Measurements from ENCODE around the gene ITSN2. TPM values are rescaled to one million over a fixed set of nuclear protein-coding genes. Genes with fewer than 3 reads are reported as not detected.

The ITSN2 gene
- total RNA-seq, 1 experiment from 2014 or later: 26.5 TPM

GRCh38 chr2:24313744-24314632, 46.3 kb downstream of the ITSN2 start:
- DNase-seq (ENCODE audit: low read depth, low spot score) (no peak), ATAC-seq (no peak)
- TF ChIP-seq POLR2A (IDR thresholded peaks at IDR 0.05; ENCODE audit: borderline replicate concordance, extremely low read depth, insufficient read depth, insufficient read length) (no peak), ZNF274 (IDR thresholded peaks at IDR 0.05; ENCODE audit: low read depth, low read length) (no peak), EZH2phosphoT487 (IDR thresholded peaks at IDR 0.05; ENCODE audit: borderline replicate concordance) (no peak), POLR2AphosphoS5 (IDR thresholded peaks at IDR 0.05; ENCODE audit: low read depth, low read length) (no peak), SRF (IDR thresholded peaks at IDR 0.05; ENCODE audit: low read depth) (no peak), ZFX (IDR thresholded peaks at IDR 0.05) (no peak), YY1 (IDR thresholded peaks at IDR 0.05; ENCODE audit: extremely low read depth, insufficient replicate concordance, low read depth, low read length) (no peak), ATF3 (IDR thresholded peaks at IDR 0.05) (no peak), CEBPB (IDR thresholded peaks at IDR 0.05; ENCODE audit: low read depth) (no peak), ELF1 (IDR thresholded peaks at IDR 0.05; ENCODE audit: borderline replicate concordance, low read depth) (no peak), FOSL1 (IDR thresholded peaks at IDR 0.05; ENCODE audit: low read depth) (no peak)
- TF ChIP-seq, protein P1, sequence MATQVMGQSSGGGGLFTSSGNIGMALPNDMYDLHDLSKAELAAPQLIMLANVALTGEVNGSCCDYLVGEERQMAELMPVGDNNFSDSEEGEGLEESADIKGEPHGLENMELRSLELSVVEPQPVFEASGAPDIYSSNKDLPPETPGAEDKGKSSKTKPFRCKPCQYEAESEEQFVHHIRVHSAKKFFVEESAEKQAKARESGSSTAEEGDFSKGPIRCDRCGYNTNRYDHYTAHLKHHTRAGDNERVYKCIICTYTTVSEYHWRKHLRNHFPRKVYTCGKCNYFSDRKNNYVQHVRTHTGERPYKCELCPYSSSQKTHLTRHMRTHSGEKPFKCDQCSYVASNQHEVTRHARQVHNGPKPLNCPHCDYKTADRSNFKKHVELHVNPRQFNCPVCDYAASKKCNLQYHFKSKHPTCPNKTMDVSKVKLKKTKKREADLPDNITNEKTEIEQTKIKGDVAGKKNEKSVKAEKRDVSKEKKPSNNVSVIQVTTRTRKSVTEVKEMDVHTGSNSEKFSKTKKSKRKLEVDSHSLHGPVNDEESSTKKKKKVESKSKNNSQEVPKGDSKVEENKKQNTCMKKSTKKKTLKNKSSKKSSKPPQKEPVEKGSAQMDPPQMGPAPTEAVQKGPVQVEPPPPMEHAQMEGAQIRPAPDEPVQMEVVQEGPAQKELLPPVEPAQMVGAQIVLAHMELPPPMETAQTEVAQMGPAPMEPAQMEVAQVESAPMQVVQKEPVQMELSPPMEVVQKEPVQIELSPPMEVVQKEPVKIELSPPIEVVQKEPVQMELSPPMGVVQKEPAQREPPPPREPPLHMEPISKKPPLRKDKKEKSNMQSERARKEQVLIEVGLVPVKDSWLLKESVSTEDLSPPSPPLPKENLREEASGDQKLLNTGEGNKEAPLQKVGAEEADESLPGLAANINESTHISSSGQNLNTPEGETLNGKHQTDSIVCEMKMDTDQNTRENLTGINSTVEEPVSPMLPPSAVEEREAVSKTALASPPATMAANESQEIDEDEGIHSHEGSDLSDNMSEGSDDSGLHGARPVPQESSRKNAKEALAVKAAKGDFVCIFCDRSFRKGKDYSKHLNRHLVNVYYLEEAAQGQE (IDR thresholded peaks at IDR 0.05; ENCODE audit: low read depth): no peak
- H4K20me1 ChIP-seq (ENCODE audit: insufficient read depth): no peaks in the 10 kb centered on the region
- no peaks in the 10 kb centered on the region for H3K27me3 ChIP-seq (ENCODE audit: insufficient read depth, low read length)
- ChIA-PET RAD21 (ENCODE audit: low non-redundant PET in 1 of 2, low total read pairs in 2 of 2, uncharacterized antibody in 2 of 2, unreplicated experiment in 2 of 2) (no interaction called here), CTCF (no interaction called here), POLR2A (no interaction called here)
- no peak overlapping the region for H3K9ac ChIP-seq (ENCODE audit: low read length)
- no peak overlapping the region for H2AFZ ChIP-seq (ENCODE audit: low read depth, low read length, poor library complexity, severe bottlenecking)
- no peaks in the 10 kb centered on the region for H3K9me2 ChIP-seq (ENCODE audit: insufficient read depth)
- no peaks in the 10 kb centered on the region; a peak in 1 of 4 replicates for H3K4me1 ChIP-seq (ENCODE audit: control insufficient read depth in 1 of 2, insufficient read depth in 2 of 2, low read length in 2 of 2)
- no peak overlapping the region for H3K27ac ChIP-seq (ENCODE audit: low read depth, low read length)
- no peak overlapping the region for H3K4me3 ChIP-seq (replicated peaks in 1 of 2; ENCODE audit: low read depth in 1 of 2, low read length in 2 of 2)
- no peaks in the 10 kb centered on the region for H3K9me3 ChIP-seq (ENCODE audit: control insufficient read depth in 1 of 2, insufficient read depth in 1 of 2, low read depth in 1 of 2, low read length in 2 of 2)
- no peaks in the 10 kb centered on the region for H3K36me3 ChIP-seq (ENCODE audit: control insufficient read depth in 1 of 2, insufficient read depth in 2 of 2, low read length in 2 of 2)
- intact Hi-C loops (cut with micrococcal nuclease): no loop called here
- BruUV-seq (replicated peaks): no TSS peak
- H3K79me2 ChIP-seq (ENCODE audit: insufficient read depth, low read length): no peaks in the 10 kb centered on the region
- no peak overlapping the region for H3K4me2 ChIP-seq (ENCODE audit: low read length)

All from HCT116 (cell line).